GM12878 (cell line): ENCODE measurements around the gene SINHCAF. TPM values are rescaled to one million over a fixed set of nuclear protein-coding genes. Genes with fewer than 3 reads are reported as not detected.

Source experiments
- ATAC-seq: fragments of 200-7000 bp; cut with Tn5 transposase; 3 replicates; pipeline ENCODE4 v1.9.1; 2020; ENCODE audit warnings: mild to moderate bottlenecking, moderate library complexity
- BruUV-seq: library from RNA; stranded (reverse); fragments of 400-500 nt; replicated peaks from 2 replicates; lab custom pipeline; 2021; lab: Mats Ljungman, UMichigan
- CTCF ChIA-PET: fragments of 300-600 bp; sonication (Branson Sonifier 250); formaldehyde crosslinking; extraction: SDS; loops from one replicate; lab custom pipeline; 2021; ENCODE audit warnings: inconsistent platforms; lab: Yijun Ruan, JAX
- POLR2A ChIA-PET: fragments of 350-600 bp; formaldehyde crosslinking; extraction: SDS; loops from one replicate; lab custom pipeline; 2021; ENCODE audit warnings: inconsistent platforms; lab: Charles Lee
- RAD21 ChIA-PET: fragments of 300-600 bp; sonication (Branson Sonifier 250); formaldehyde crosslinking; loops from one replicate; lab custom pipeline; 2023; ENCODE audit warnings: antibody characterized with exemption; ENCODE audit not compliant: unreplicated experiment; lab: Charles Lee
- SMC1A ChIA-PET: fragments of 300-600 bp; sonication (Branson Sonifier 250); formaldehyde crosslinking; loops from one replicate; lab custom pipeline; 2023; ENCODE audit not compliant: unreplicated experiment, uncharacterized antibody; lab: Charles Lee
- DNase-seq: peaks from one replicate; pipeline ENCODE4 v3.0.0-alpha.2; 2011; ENCODE audit warnings: low read depth, low spot score
- FAIRE-seq: peaks from 3 replicates; lab custom pipeline; 2011; peaks lifted over from hg19 to GRCh38; lab: Jason Lieb, UNC
- H2AFZ ChIP-seq: 2 replicates; pipeline ENCODE4 v1.6.0; 2011; ENCODE audit warnings: low read depth, low read length, control low read depth; ENCODE audit not compliant: control insufficient read depth
- H3K27ac ChIP-seq: 2 replicates; pipeline ENCODE4 v1.5.1; 2011; ENCODE audit warnings: control low read depth; ENCODE audit not compliant: control insufficient read depth, insufficient read depth
- H3K27me3 ChIP-seq, 2 experiments: replicated peaks in 1 of 2; 2 replicates each; pipeline versions ENCODE4 v1.6.0 to v1.6.1; 2011; ENCODE audit warnings: low read length in 1 of 2; ENCODE audit not compliant: control insufficient read depth in 2 of 2, insufficient read depth in 2 of 2
- H3K36me3 ChIP-seq, 2 experiments: 2 replicates each; pipeline ENCODE4 v1.5.1; 2011; ENCODE audit warnings: low read length in 1 of 2; ENCODE audit not compliant: control insufficient read depth in 2 of 2, insufficient read depth in 2 of 2
- H3K4me1 ChIP-seq: 2 replicates; pipeline ENCODE4 v1.6.1; 2011; ENCODE audit warnings: mild to moderate bottlenecking, low read length, moderate library complexity, mixed read lengths; ENCODE audit not compliant: control insufficient read depth, insufficient read depth
- H3K4me2 ChIP-seq: 2 replicates; pipeline ENCODE4 v1.6.0; 2011; ENCODE audit warnings: control low read depth; ENCODE audit not compliant: control insufficient read depth, insufficient read depth
- H3K4me3 ChIP-seq: fragments of 200-600 bp; sonication (generic); 2 replicates; pipeline ENCODE4 v1.5.1; 2016
- H3K79me2 ChIP-seq: 2 replicates; pipeline ENCODE4 v1.6.0; 2011; ENCODE audit warnings: low read length; ENCODE audit not compliant: control insufficient read depth, insufficient read depth
- H3K9ac ChIP-seq: 2 replicates; pipeline ENCODE4 v1.8.0; 2011; ENCODE audit warnings: low read length, control low read depth, mixed read lengths; ENCODE audit not compliant: control insufficient read depth, insufficient read depth
- H3K9me3 ChIP-seq: replicated peaks from 3 replicates; pipeline ENCODE4 v1.5.1; 2011; ENCODE audit warnings: mild to moderate bottlenecking, low read length; ENCODE audit not compliant: control insufficient read depth, insufficient read depth
- H4K20me1 ChIP-seq: 2 replicates; pipeline ENCODE4 v1.6.0; 2011; ENCODE audit not compliant: control insufficient read depth, insufficient read depth
- ATF7 ChIP-seq: fragments of 450-650 bp; IDR thresholded peaks from 2 replicates; pipeline ENCODE4 v1.6.1; 2016; ENCODE audit warnings: low read depth, mild to moderate bottlenecking
- DPF2 ChIP-seq: fragments of 450-650 bp; IDR thresholded peaks from 2 replicates; pipeline ENCODE4 v1.6.1; 2017; ENCODE audit warnings: mild to moderate bottlenecking
- FOS ChIP-seq: IDR thresholded peaks from 3 replicates; pipeline ENCODE4 v1.6.1; 2011; ENCODE audit warnings: borderline replicate concordance; ENCODE audit not compliant: insufficient read length; ENCODE audit errors: extremely low read depth
- FOXM1 ChIP-seq: IDR thresholded peaks from 2 replicates; pipeline ENCODE4 v1.6.1; 2012; ENCODE audit warnings: low read depth, mild to moderate bottlenecking, inconsistent platforms, low read length, moderate library complexity
- HDGF ChIP-seq: fragments of 450-650 bp; IDR thresholded peaks from 2 replicates; pipeline ENCODE4 v1.6.1; 2016; ENCODE audit warnings: antibody characterized with exemption
- IKZF2 ChIP-seq, 2 experiments: fragments of 450-650 bp; IDR thresholded peaks; 2 replicates each; pipeline ENCODE4 v1.6.1; 2017; ENCODE audit warnings: mild to moderate bottlenecking in 2 of 2, moderate library complexity in 2 of 2
- NKRF ChIP-seq: fragments of 450-650 bp; conservative IDR thresholded peaks from 2 replicates; pipeline ENCODE4 v1.6.1; 2017; ENCODE audit warnings: mild to moderate bottlenecking, moderate library complexity
- NR2C1 ChIP-seq: fragments of 450-650 bp; IDR thresholded peaks from 2 replicates; pipeline ENCODE4 v1.6.1; 2017; ENCODE audit warnings: antibody characterized with exemption, mild to moderate bottlenecking, moderate library complexity
- NRF1 ChIP-seq: conservative IDR thresholded peaks from 2 replicates; pipeline ENCODE4 v1.6.1; 2011; ENCODE audit warnings: mild to moderate bottlenecking, low read depth, low read length, improper control_type of control experiment
- TARDBP ChIP-seq: IDR thresholded peaks from 2 replicates; pipeline ENCODE4 v1.6.1; 2016; ENCODE audit warnings: borderline replicate concordance
- WGBS: methylation state at CpG from one replicate; pipeline ENCODE4 v1.1.6; 2016; ENCODE audit warnings: low lambda C conversion rate; ENCODE audit not compliant: insufficient replicate concordance, insufficient coverage; ENCODE audit errors: missing lambda C conversion rate; 5-methylcytosine and 5-hydroxymethylcytosine counted together
- in situ Hi-C: fragments of 300-500 bp; cut with MboI; formaldehyde crosslinking; loops from 9 replicates; pipeline ENCODE4 v1.14.3; 2018; ENCODE audit warnings: mixed read lengths
- intact Hi-C: fragments of 100-400 bp; cut with micrococcal nuclease; formaldehyde crosslinking; loops from one replicate; pipeline ENCODE4 v1.14.2; 2022; ENCODE audit not compliant: unreplicated experiment
- polyA plus RNA-seq, 11 experiments: library from polyadenylated mRNA; depleted of rRNA in 4 of 11; unstranded in 6 of 11; stranded (reverse) in 5 of 11; fragments of >200 nt; fragmentation: Nextera tagmentation in 4 of 11; fragmentation: Illumina TruSeq in 1 of 11; extraction: Ambion mirVana in 4 of 11; extraction: Trizol in 1 of 11; gene quantifications; 1 replicate in 1 of 11; 2 replicates in 10 of 11; pipeline versions ENCODE4 v1.2.1 to v1.2.3, GENCODE V29; 2011 to 2016; ENCODE audit warnings: inconsistent platforms in 2 of 11, missing spikeins in 2 of 11, low read depth in 1 of 11
- total RNA-seq, 4 experiments: library from RNA; depleted of rRNA in 3 of 4; stranded (reverse); fragments of >200 nt in 3 of 4; fragmentation: Illumina TruSeq in 1 of 4; extraction: Trizol in 1 of 4; gene quantifications; 2 replicates each; pipeline versions ENCODE4 v1.2.1 to v1.2.3, GENCODE V29; 2013 to 2021
- TF ChIP-seq, protein P1 (sequence below): fragments of 450-650 bp; IDR thresholded peaks from 2 replicates; pipeline ENCODE4 v1.6.1; 2016; ENCODE audit warnings: mild to moderate bottlenecking, moderate library complexity, borderline replicate concordance

SINHCAF gene
- total and polyA plus RNA-seq, 10 of the 15 experiments (the other 5 are each of a cell fraction or from before 2014, with no cell fraction given): 60.4 to 156 (median 90.3) TPM

DNA sequence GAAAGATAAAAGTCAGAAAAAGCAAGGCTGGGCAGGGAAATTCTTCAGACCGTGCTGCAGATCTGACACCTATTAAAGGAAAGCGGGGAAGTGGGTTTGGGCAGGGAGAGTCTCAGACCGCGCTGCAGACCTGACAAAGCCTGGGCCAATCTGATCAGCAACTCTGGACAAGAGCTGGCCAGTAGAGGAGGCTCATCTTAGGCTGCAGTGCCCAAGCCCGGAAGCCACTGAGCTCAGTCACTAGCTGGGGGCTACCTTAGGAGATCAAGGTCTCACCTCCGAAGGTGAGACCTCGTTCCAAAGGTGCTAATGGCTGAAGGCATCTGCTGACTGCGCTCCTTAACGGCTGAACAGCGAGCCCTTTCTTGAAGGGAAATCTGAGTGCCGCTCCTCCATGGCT lies 60.2 kb downstream of the SINHCAF start (continued):
- no peak for TF ChIP-seq HDGF
- TF ChIP-seq NRF1: no peak
- no peak for TF ChIP-seq IKZF2 (IDR thresholded peaks at IDR 0.05)
- TF ChIP-seq ATF7: no peak

GRCh38 chr12:31263661-31264060 lies 62.3 kb downstream of the SINHCAF start:
- no peaks in the 10 kb centered on the region for H3K36me3 ChIP-seq
- CTCF ChIA-PET: interaction anchor here (0.8 kb wide), 1 partner anchor 8 kb away, joined by 6 read pairs; no protein-coding TSS in a partner anchor

DNA sequence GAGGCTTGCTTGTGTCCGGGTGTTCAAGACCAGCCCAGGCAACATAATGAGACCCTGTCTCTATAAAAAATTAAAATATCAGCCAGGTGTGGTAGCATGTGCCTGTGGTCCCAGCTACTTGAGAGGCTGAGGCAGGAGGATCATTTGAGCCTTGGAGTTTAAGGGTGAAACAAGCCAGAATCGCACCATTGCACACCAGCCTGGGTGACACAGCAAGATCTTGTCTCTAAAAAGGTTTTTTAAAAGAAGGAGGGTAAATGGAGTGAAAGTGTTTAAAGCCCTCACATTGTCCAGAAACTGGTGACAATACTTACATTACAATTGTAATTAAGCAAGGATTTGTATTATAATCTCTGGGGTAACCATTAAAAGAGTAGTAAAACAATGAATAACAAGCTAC lies 64.2 kb downstream of the SINHCAF start:
- no peak for FAIRE-seq
- BruUV-seq: no TSS peak
- no peaks in the 10 kb centered on the region for H3K79me2 ChIP-seq
- no peaks in the 10 kb centered on the region for H3K27me3 ChIP-seq
- H3K27ac ChIP-seq: no peak overlapping the region
- no peak for DNase-seq
- ATAC-seq: no peak
- H3K36me3 ChIP-seq: no peaks in the 10 kb centered on the region
- in situ Hi-C loops (no loop called here), intact Hi-C loops (no loop called here)
- no peak overlapping the region for H3K9ac ChIP-seq
- ChIA-PET SMC1A (interaction anchor here (1.4 to 2.4 kb wide), 2 partner anchors 10 kb away, joined by 9 to 10 read pairs; no protein-coding TSS in a partner anchor), RAD21 (interaction anchor here (2.1 kb wide), 1 partner anchor 10 kb away, joined by 10 read pairs; no protein-coding TSS in a partner anchor), CTCF (interaction anchor here (13.5 kb wide), 1 partner anchor 8 kb away, joined by 140 read pairs; no protein-coding TSS in a partner anchor), POLR2A (no interaction called here)
- no peak overlapping the region for H2AFZ ChIP-seq
- no peak overlapping the region for H3K4me2 ChIP-seq
- no peaks in the 10 kb centered on the region for H4K20me1 ChIP-seq
- no peaks in the 10 kb centered on the region for H3K4me1 ChIP-seq
- no peaks in the 10 kb centered on the region for H3K9me3 ChIP-seq
- no peak overlapping the region for H3K4me3 ChIP-seq
- WGBS: 100% methylated on average over 2 of the region's 2 CpGs
- TF ChIP-seq FOXM1 (no peak), NKRF (no peak), TARDBP (no peak), NR2C1 (no peak)
- TF ChIP-seq, protein P1, sequence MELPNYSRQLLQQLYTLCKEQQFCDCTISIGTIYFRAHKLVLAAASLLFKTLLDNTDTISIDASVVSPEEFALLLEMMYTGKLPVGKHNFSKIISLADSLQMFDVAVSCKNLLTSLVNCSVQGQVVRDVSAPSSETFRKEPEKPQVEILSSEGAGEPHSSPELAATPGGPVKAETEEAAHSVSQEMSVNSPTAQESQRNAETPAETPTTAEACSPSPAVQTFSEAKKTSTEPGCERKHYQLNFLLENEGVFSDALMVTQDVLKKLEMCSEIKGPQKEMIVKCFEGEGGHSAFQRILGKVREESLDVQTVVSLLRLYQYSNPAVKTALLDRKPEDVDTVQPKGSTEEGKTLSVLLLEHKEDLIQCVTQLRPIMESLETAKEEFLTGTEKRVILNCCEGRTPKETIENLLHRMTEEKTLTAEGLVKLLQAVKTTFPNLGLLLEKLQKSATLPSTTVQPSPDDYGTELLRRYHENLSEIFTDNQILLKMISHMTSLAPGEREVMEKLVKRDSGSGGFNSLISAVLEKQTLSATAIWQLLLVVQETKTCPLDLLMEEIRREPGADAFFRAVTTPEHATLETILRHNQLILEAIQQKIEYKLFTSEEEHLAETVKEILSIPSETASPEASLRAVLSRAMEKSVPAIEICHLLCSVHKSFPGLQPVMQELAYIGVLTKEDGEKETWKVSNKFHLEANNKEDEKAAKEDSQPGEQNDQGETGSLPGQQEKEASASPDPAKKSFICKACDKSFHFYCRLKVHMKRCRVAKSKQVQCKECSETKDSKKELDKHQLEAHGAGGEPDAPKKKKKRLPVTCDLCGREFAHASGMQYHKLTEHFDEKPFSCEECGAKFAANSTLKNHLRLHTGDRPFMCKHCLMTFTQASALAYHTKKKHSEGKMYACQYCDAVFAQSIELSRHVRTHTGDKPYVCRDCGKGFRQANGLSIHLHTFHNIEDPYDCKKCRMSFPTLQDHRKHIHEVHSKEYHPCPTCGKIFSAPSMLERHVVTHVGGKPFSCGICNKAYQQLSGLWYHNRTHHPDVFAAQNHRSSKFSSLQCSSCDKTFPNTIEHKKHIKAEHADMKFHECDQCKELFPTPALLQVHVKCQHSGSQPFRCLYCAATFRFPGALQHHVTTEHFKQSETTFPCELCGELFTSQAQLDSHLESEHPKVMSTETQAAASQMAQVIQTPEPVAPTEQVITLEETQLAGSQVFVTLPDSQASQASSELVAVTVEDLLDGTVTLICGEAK: no peak

More at GRCh38 chr12:31263661-31264060, 62.3 kb downstream of the SINHCAF start:
- no peak overlapping the region for H3K9ac ChIP-seq
- no TSS peak for BruUV-seq
- ATAC-seq (no peak), FAIRE-seq (no peak), DNase-seq (no peak)
- RAD21 ChIA-PET: interaction anchor here (0.6 kb wide), 1 partner anchor 193 kb away, joined by 3 read pairs; no protein-coding TSS in a partner anchor
- no peak overlapping the region for H3K4me3 ChIP-seq
- no peaks in the 10 kb centered on the region for H3K27me3 ChIP-seq
- POLR2A ChIA-PET: no interaction called here
- H3K79me2 ChIP-seq: no peaks in the 10 kb centered on the region
- intact Hi-C loops (no loop called here), in situ Hi-C loops (no loop called here)
- H4K20me1 ChIP-seq: no peaks in the 10 kb centered on the region
- H3K27ac ChIP-seq: no peak overlapping the region
- WGBS: 47% methylated on average over 3 of the region's 3 CpGs
- SMC1A ChIA-PET: interaction anchor here (0.8 to 1.0 kb wide), 2 partner anchors 8 to 12 kb away, joined by 5 read pairs; no protein-coding TSS in a partner anchor
- TF ChIP-seq DPF2 (no peak), FOS (no peak)
- no peak overlapping the region for H3K4me2 ChIP-seq
- H2AFZ ChIP-seq: no peak overlapping the region
- no peaks in the 10 kb centered on the region for H3K9me3 ChIP-seq
- no peaks in the 10 kb centered on the region for H3K4me1 ChIP-seq
